Ishikawa (cell line): ENCODE results near the gene MGAT4C.

ENCODE experiments used
- CREB1 ChIP-seq: IDR thresholded peaks from 2 replicates; pipeline ENCODE4 v1.6.1; 2012; ENCODE audit warnings: low read depth
- EP300 ChIP-seq: IDR thresholded peaks from 2 replicates; pipeline ENCODE4 v1.6.1; 2012; ENCODE audit warnings: borderline replicate concordance
- NFIC ChIP-seq: IDR thresholded peaks from 2 replicates; pipeline ENCODE4 v1.6.1; 2012
- RAD21 ChIP-seq: IDR thresholded peaks from 2 replicates; pipeline ENCODE4 v1.6.1; 2012; ENCODE audit warnings: low read depth
- REST ChIP-seq: IDR thresholded peaks from 2 replicates; pipeline ENCODE4 v1.6.1; 2012; ENCODE audit warnings: low read depth, mild to moderate bottlenecking
- TAF1 ChIP-seq: IDR thresholded peaks from 2 replicates; pipeline ENCODE4 v1.6.1; 2012; ENCODE audit warnings: low read depth, mild to moderate bottlenecking
- USF1 ChIP-seq: IDR thresholded peaks from 2 replicates; pipeline ENCODE4 v1.6.1; 2012
- YY1 ChIP-seq: IDR thresholded peaks from 2 replicates; pipeline ENCODE4 v1.6.1; 2012; ENCODE audit warnings: low read depth

GRCh38 chr12:86174188-86174587, 82.0 kb downstream of the MGAT4C start:
- no peak for TF ChIP-seq USF1
- no peak for TF ChIP-seq TAF1
- TF ChIP-seq YY1: no peak
- no peak for TF ChIP-seq NFIC
- TF ChIP-seq REST: no peak
- TF ChIP-seq EP300: no peak
- no peak for TF ChIP-seq RAD21
- TF ChIP-seq CREB1: no peak
